Endothelial cell of umbilical vein (primary cell): ENCODE data around the gene MYRFL.

ENCODE experiments used
- CTCF ChIP-seq, 2 donors: IDR thresholded peaks; 1 replicate in 1 of 2; 2 replicates in 1 of 2; pipeline ENCODE4 v1.5.1; 2011; ENCODE audit warnings: low read length in 2 of 2, mild to moderate bottlenecking in 2 of 2, moderate library complexity in 2 of 2, control low read depth in 1 of 2, inconsistent platforms in 1 of 2, low read depth in 1 of 2; ENCODE audit not compliant: insufficient read depth in 1 of 2; ENCODE audit errors: extremely low read depth in 1 of 2
- EZH2 ChIP-seq: IDR thresholded peaks from 2 replicates; pipeline ENCODE4 v1.6.1; 2012; ENCODE audit warnings: borderline replicate concordance, low read depth, mild to moderate bottlenecking, moderate library complexity, low read length, inconsistent platforms; ENCODE audit not compliant: severe bottlenecking
- FOS ChIP-seq: IDR thresholded peaks from 2 replicates; pipeline ENCODE4 v1.6.1; 2011; ENCODE audit warnings: mild to moderate bottlenecking, low read length, moderate library complexity, borderline replicate concordance; ENCODE audit not compliant: insufficient read depth
- GATA2 ChIP-seq: IDR thresholded peaks from 2 replicates; pipeline ENCODE4 v1.7.0; 2011; ENCODE audit warnings: low read depth, mild to moderate bottlenecking, moderate library complexity, mixed read lengths, low read length; ENCODE audit not compliant: insufficient read length, insufficient read depth
- MAX ChIP-seq: IDR thresholded peaks from 2 replicates; pipeline ENCODE4 v1.6.1; 2011; ENCODE audit not compliant: insufficient read depth, insufficient read length
- MYC ChIP-seq: IDR thresholded peaks from one replicate; pipeline ENCODE4 v1.6.1; 2011; ENCODE audit warnings: mild to moderate bottlenecking, low read depth, low read length
- POLR2A ChIP-seq: IDR thresholded peaks from 2 replicates; pipeline ENCODE4 v1.6.1; 2012; ENCODE audit warnings: low read depth, mild to moderate bottlenecking, control low read depth, low read length
- POLR2AphosphoS5 ChIP-seq: IDR thresholded peaks from 2 replicates; pipeline ENCODE4 v1.6.1; 2012; ENCODE audit warnings: low read depth, mild to moderate bottlenecking, control low read depth, low read length, moderate library complexity; ENCODE audit not compliant: insufficient read depth

GRCh38 chr12:69984241-69984640 lies 159.2 kb downstream of the MYRFL start:
- TF ChIP-seq CTCF (IDR thresholded peaks at IDR 0.05; ENCODE audit: extremely low read depth in 1 of 2, insufficient read depth in 1 of 2, low read depth in 1 of 2, low read length in 2 of 2) (no peak), POLR2A (no peak), POLR2AphosphoS5 (no peak), MAX (no peak), GATA2 (no peak), MYC (no peak), FOS (no peak), EZH2 (no peak)
